ENCODE results near the gene PGK2. TPM values are rescaled to one million over a fixed set of nuclear protein-coding genes. Genes with fewer than 3 reads are reported as not detected.

PGK2 gene
- total RNA-seq, 1 experiment from 2014 or later: not detected

- H3K4me1 ChIP-seq (ENCODE audit: insufficient read depth, low read length): no peaks in the 10 kb centered on the region
- no peaks in the 10 kb centered on the region for H3K36me3 Mint-ChIP-seq (ENCODE audit: insufficient read depth in 1 of 3, low read depth in 3 of 3)
- no peak overlapping the region for H3K4me2 ChIP-seq (ENCODE audit: insufficient read depth, insufficient read length, low read length)
- H3K9ac ChIP-seq (ENCODE audit: extremely low read depth, insufficient read length, low read length): no peak overlapping the region
- no peak for TF ChIP-seq CTCF (conservative IDR thresholded peaks at IDR 0.05)
- H3K23me2 ChIP-seq (ENCODE audit: insufficient read length, low read depth, low read length, poor library complexity, severe bottlenecking): no peaks in the 10 kb centered on the region
- H4K91ac ChIP-seq (ENCODE audit: insufficient read length, low read depth, low read length): no peak overlapping the region
- H3K79me2 ChIP-seq (ENCODE audit: insufficient read depth, low read length): no peaks in the 10 kb centered on the region
- no peak overlapping the region for H3K27ac ChIP-seq (ENCODE audit: insufficient read length, low read depth, low read length)
- H2BK20ac ChIP-seq (ENCODE audit: low read depth, low read length, poor library complexity, severe bottlenecking): no peak overlapping the region
- H3K14ac ChIP-seq (ENCODE audit: insufficient read depth, low read length): no peak overlapping the region
- WGBS (ENCODE audit: extremely low coverage, insufficient read length, low lambda C conversion rate): no CpG with 5 or more reads among the region's 4 CpGs
- H2BK120ac ChIP-seq (ENCODE audit: low read depth, low read length, poor library complexity, severe bottlenecking): no peak overlapping the region
- no peaks in the 10 kb centered on the region for H3K27me3 Mint-ChIP-seq (ENCODE audit: low read depth)
- no peaks in the 10 kb centered on the region for H3K27me3 ChIP-seq (ENCODE audit: insufficient read depth, low read length)
- DNase-seq: no peak
- H3K56ac ChIP-seq (ENCODE audit: insufficient read length, low read depth, low read length): no peak overlapping the region
- no peaks in the 10 kb centered on the region for H3K79me1 ChIP-seq (ENCODE audit: insufficient read depth, low read depth, low read length, poor library complexity, severe bottlenecking)
- no peak overlapping the region for H3K4ac ChIP-seq (ENCODE audit: low read depth, low read length)
- H2BK12ac ChIP-seq (ENCODE audit: insufficient read length, low read depth, low read length): no peak overlapping the region
- H4K8ac ChIP-seq (replicated peaks; ENCODE audit: insufficient read length, low read depth, low read length): no peak overlapping the region
- H3K9me3 ChIP-seq (ENCODE audit: control insufficient read depth, low read depth, low read length): no peaks in the 10 kb centered on the region
- no peak overlapping the region for H2BK5ac ChIP-seq (ENCODE audit: insufficient read length, low read length)
- H3K18ac ChIP-seq (ENCODE audit: insufficient read length, low read depth, low read length): no peak overlapping the region
- H2AK5ac ChIP-seq (ENCODE audit: insufficient read length, low read length): no peak overlapping the region
- no peaks in the 10 kb centered on the region for H4K20me1 ChIP-seq (ENCODE audit: control insufficient read depth, insufficient read depth, insufficient read length)
- H3T11ph ChIP-seq (ENCODE audit: low read length): no peak overlapping the region
- H3K4me1 Mint-ChIP-seq: no peaks in the 10 kb centered on the region
- no peak overlapping the region for H3K23ac ChIP-seq (ENCODE audit: insufficient read length, low read depth, low read length)
- no peak overlapping the region for H3K4me3 Mint-ChIP-seq
- no peak overlapping the region for H4K5ac ChIP-seq (ENCODE audit: insufficient read length, low read depth, low read length)
- no peak overlapping the region for H3K27ac Mint-ChIP-seq
- no peaks in the 10 kb centered on the region for H3K9me3 Mint-ChIP-seq
- H2BK15ac ChIP-seq (ENCODE audit: low read depth, low read length): no peak overlapping the region
- H2AFZ ChIP-seq (ENCODE audit: low read length): no peak overlapping the region
These were observed 51.0 kb downstream of the PGK2 start for GRCh38 chr6:49736017-49736508.

Other genes starting within 250 kb of the PGK2 start
- gene C6orf141, start 236.6 kb downstream of the PGK2 start, total RNA-seq (2021): 35.9 and 40.1 TPM in 2 replicates
- gene RHAG, start 150.4 kb downstream of the PGK2 start, total RNA-seq (2021): not detected in 2 replicates
- not detected in 2 replicates for gene CRISP2, start 73.7 kb downstream of the PGK2 start, total RNA-seq (2021)
- not detected in 2 replicates for gene CRISP3, start 42.9 kb downstream of the PGK2 start, total RNA-seq (2021)
- not detected in 2 replicates for gene CRISP1, start 79.2 kb upstream of the PGK2 start, total RNA-seq (2021)
- not detected in 2 replicates for gene DEFB114, start 176.9 kb upstream of the PGK2 start, total RNA-seq (2021)
- not detected in 2 replicates for gene DEFB113, start 182.3 kb upstream of the PGK2 start, total RNA-seq (2021)
- gene DEFB110, start 234.7 kb upstream of the PGK2 start, total RNA-seq (2021): not detected in 2 replicates